Tibial nerve (tissue), 4 donors: ENCODE measurements around the gene DACT3. TPM values are rescaled to one million over a fixed set of nuclear protein-coding genes. Genes with fewer than 3 reads are reported as not detected.

Experiments
- DNase-seq, 2 donors: peaks; one replicate each; pipeline ENCODE4 v3.0.0-alpha.2; 2019; ENCODE audit warnings: low spot score in 2 of 2
- H3K27ac ChIP-seq, 4 donors: fragments of 200-600 bp; sonication (generic) in 3 of 4; one replicate each; pipeline ENCODE4 v1.5.1; 2017 to 2019; ENCODE audit warnings: mild to moderate bottlenecking in 1 of 4
- H3K27me3 ChIP-seq, 2 donors: fragments of 200-600 bp; sonication (generic) in 1 of 2; one replicate each; pipeline versions ENCODE4 v1.5.1 to v1.6.0; 2017 to 2019
- H3K36me3 ChIP-seq, 3 donors: fragments of 200-600 bp; sonication (generic); one replicate each; pipeline ENCODE4 v1.5.1; 2018 to 2019
- H3K4me1 ChIP-seq, 4 donors: fragments of 200-600 bp; sonication (generic) in 3 of 4; one replicate each; pipeline ENCODE4 v1.5.1; 2017 to 2019
- H3K4me3 ChIP-seq, 4 donors: fragments of 200-600 bp; sonication (generic) in 3 of 4; one replicate each; pipeline ENCODE4 v1.5.1; 2017 to 2019; ENCODE audit warnings: mild to moderate bottlenecking in 1 of 4, moderate library complexity in 1 of 4
- H3K9me3 ChIP-seq, 4 donors: fragments of 200-600 bp; sonication (generic) in 3 of 4; one replicate each; pipeline ENCODE4 v1.5.1; 2017 to 2019
- EP300 ChIP-seq, 2 donors: sonication (generic); formaldehyde crosslinking; IDR thresholded peaks; one replicate each; pipeline ENCODE4 v1.6.1; 2017; ENCODE audit warnings: antibody characterized with exemption in 2 of 2, mild to moderate bottlenecking in 1 of 2
- POLR2A ChIP-seq, 2 donors: fragments of 450-650 bp; IDR thresholded peaks; one replicate each; pipeline ENCODE4 v1.6.1; 2017; ENCODE audit warnings: antibody characterized with exemption in 2 of 2, mild to moderate bottlenecking in 2 of 2, moderate library complexity in 2 of 2
- WGBS, 2 donors: methylation state at CpG; one replicate each; pipeline ENCODE4 v1.1.5; 2018; 5-methylcytosine and 5-hydroxymethylcytosine counted together
- total RNA-seq, 4 donors: library from RNA; depleted of rRNA; stranded (reverse); fragments of >200 nt; gene quantifications; one replicate each; pipeline ENCODE4 v1.1.0, GENCODE V29; 2016
- TF ChIP-seq, protein P1 (sequence below), 5 experiments: fragments of 200-600 bp in 3 of 5; fragments of 450-650 bp in 2 of 5; sonication (generic) in 3 of 5; IDR thresholded peaks; one replicate each; pipeline ENCODE4 v1.5.1; 2016 to 2019; ENCODE audit warnings: antibody characterized with exemption in 5 of 5, mild to moderate bottlenecking in 3 of 5, moderate library complexity in 2 of 5

DACT3 gene
- total RNA-seq, 4 donors from 2014 or later = 7.1 to 11.7 (median 8.2) TPM

DNA sequence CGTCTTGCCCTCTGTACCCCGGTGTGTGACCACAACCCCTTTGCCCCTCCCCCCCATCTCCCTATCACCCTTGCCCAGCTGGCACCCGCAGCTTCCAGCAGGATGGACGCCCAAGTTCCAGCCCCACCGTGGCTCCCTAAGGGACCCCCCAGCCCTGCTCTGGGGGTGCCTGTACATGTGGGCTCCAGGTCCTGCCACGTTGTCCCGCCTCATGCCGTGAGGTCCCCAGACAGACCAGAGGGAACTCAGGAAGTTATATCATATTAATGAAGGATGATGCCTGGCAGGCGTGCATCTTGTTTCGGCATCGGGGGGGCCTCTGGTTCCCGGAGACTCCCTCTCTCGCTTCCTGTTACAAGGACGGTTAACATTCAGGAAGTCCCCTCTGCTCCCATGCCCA is 34.5 kb downstream of the DACT3 start:
- Histone ChIP-seq H3K36me3 (no peaks in the 10 kb centered on the region), H3K4me3 (no peak overlapping the region), H3K9me3 (no peaks in the 10 kb centered on the region), H3K27ac (peak overlapping the region in 2 of 4 donors; percentile 86 to 92), H3K4me1 (peaks cover 0 to 48% (median 29%) of the 10 kb centered on the region in 4 donors), H3K27me3 (no peaks in the 10 kb centered on the region)
- 66% methylated on average over 7 to 13 of the region's 14 CpGs for WGBS, 2 donors
- TF ChIP-seq, protein P1, sequence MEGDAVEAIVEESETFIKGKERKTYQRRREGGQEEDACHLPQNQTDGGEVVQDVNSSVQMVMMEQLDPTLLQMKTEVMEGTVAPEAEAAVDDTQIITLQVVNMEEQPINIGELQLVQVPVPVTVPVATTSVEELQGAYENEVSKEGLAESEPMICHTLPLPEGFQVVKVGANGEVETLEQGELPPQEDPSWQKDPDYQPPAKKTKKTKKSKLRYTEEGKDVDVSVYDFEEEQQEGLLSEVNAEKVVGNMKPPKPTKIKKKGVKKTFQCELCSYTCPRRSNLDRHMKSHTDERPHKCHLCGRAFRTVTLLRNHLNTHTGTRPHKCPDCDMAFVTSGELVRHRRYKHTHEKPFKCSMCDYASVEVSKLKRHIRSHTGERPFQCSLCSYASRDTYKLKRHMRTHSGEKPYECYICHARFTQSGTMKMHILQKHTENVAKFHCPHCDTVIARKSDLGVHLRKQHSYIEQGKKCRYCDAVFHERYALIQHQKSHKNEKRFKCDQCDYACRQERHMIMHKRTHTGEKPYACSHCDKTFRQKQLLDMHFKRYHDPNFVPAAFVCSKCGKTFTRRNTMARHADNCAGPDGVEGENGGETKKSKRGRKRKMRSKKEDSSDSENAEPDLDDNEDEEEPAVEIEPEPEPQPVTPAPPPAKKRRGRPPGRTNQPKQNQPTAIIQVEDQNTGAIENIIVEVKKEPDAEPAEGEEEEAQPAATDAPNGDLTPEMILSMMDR (IDR thresholded peaks at IDR 0.05) = no peak
- no peak for TF ChIP-seq EP300 (IDR thresholded peaks at IDR 0.05)
- no peak for TF ChIP-seq POLR2A (IDR thresholded peaks at IDR 0.05)
- no peak for DNase-seq

DNA sequence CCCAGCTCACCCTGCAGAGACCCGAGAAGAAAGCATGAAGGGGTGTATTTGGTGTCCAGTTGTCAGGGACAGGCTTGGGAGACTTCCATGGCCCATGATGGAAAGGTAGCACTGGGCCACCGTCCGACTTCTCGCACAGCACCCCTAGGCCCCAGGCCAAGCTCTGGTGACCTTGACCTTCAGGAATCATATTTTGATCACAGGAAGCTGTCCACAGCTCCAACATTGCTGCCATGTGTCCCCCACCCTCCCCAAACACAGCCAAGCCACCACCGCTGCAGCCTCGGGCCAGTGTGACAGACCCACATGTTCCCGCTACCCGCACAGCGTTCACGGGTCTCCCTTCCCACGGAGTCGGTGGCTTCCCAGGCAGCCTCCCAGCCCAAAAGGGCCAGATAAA is 35.3 kb downstream of the DACT3 start:
- H3K4me1 ChIP-seq = peaks cover 0 to 48% (median 36%) of the 10 kb centered on the region in 4 donors
- 80 to 81% methylated on average over 12 of the region's 12 CpGs for WGBS, 2 donors
- peak overlapping the region; percentile 41 to 92 (median 74) for H3K27ac ChIP-seq
- TF ChIP-seq, protein P1 (IDR thresholded peaks at IDR 0.05) = no peak
- TF ChIP-seq POLR2A (IDR thresholded peaks at IDR 0.05) = no peak
- no peak for TF ChIP-seq EP300 (IDR thresholded peaks at IDR 0.05)
- H3K9me3 ChIP-seq = no peaks in the 10 kb centered on the region
- H3K4me3 ChIP-seq = no peak overlapping the region
- no peaks in the 10 kb centered on the region for H3K36me3 ChIP-seq
- no peaks in the 10 kb centered on the region for H3K27me3 ChIP-seq
- no peak for DNase-seq

DNA sequence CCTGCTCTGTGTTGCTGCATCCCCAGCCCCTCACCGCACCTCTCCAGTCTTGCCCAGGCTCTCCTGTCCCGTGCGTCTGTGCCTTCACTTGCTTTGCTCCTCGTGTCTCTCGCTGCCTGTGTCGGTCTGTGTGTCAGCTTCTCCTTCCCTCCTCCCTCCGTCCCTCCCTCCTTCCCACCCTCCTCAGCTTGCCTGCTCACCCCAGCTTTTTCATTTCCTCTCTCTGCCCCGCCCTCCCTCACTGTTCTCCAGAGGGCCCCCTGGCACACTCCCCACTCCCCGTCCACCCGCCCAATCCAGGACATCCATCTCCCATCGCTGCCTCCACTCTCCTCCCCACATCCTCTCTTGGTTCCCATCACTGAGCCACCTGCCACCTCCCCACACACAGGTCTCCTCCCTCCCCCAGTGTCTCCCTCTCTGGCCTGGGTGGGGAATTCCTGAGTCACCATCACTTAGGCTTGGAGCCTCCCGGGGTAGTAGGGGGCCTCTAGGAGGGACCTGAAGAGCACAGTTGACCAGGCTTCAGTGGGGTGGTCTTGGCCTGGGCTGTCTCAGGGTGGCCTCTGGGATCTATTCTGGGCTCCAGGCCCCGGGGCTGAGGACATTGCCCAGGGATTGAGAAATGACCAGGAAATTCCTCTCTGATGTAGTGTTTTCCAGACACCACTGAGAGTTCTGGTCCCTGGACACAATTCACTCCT is 35.9 kb downstream of the DACT3 start, which contains the start of gene PTGIR:
TSS of gene PTGIR (minus strand) at position 132 of the 704 bp plus-strand sequence. CDS start 864 bp downstream, outside the sequence.
- H3K9me3 ChIP-seq = no peaks in the 10 kb centered on the region
- TF ChIP-seq, protein P1 (IDR thresholded peaks at IDR 0.05) = peak in 1 of 5 experiments; percentile 16
- no peak for TF ChIP-seq EP300 (IDR thresholded peaks at IDR 0.05)
- peaks cover 0 to 52% (median 42%) of the 10 kb centered on the region in 4 donors for H3K4me1 ChIP-seq
- WGBS, 2 donors = 17 to 23% methylated on average over 13 of the region's 13 CpGs
- DNase-seq = peak; percentile 57 to 74
- H3K27me3 ChIP-seq = no peaks in the 10 kb centered on the region
- H3K4me3 ChIP-seq = peak within 1 kb of the TSS in 1 of 4 donors; percentile 29
- no peaks in the 10 kb centered on the region for H3K36me3 ChIP-seq
- peak within 1 kb of the TSS; percentile 41 to 92 (median 74) for H3K27ac ChIP-seq

DNA sequence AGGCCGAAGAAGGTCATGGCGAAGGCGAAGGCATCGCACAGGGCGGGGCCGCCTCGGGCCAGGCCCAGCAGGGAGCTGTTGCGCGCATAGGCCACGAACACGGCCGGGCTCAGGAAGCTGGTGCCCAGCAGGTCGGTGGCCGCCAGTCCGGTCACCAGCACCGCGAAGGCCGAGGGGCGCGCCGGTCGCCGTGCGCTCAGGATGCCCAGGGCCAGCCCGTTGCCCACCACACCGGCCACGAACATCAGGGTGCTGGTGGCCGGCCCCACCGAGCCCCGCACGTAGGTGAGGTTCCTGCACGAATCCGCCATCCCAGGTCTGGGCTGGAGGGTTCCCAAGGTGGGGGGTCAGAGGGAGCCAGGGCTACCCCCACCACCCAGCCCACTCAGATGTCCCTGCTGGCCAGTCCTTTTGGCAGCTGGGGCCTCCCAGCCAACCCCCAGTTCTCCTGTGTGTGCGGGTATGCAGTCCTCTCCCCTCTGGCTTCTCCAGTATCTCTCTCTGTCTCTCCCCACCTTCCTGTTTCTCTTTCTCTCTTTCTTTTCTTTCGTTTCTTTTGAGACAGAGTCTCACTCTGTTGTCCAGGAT is 37.0 kb downstream of the DACT3 start:
- DNase-seq = no peak
- H3K27ac ChIP-seq = peak overlapping the region in 3 of 4 donors; percentile 62 to 92 (median 86)
- TF ChIP-seq EP300 (IDR thresholded peaks at IDR 0.05) = no peak
- TF ChIP-seq, protein P1 (IDR thresholded peaks at IDR 0.05) = no peak
- TF ChIP-seq POLR2A (IDR thresholded peaks at IDR 0.05) = no peak
- H3K9me3 ChIP-seq = no peaks in the 10 kb centered on the region
- no peaks in the 10 kb centered on the region for H3K27me3 ChIP-seq
- no peaks in the 10 kb centered on the region for H3K36me3 ChIP-seq
- peak overlapping the region in 1 of 4 donors; percentile 29 for H3K4me3 ChIP-seq
- H3K4me1 ChIP-seq = peaks cover 0 to 63% (median 52%) of the 10 kb centered on the region in 4 donors
- 92% methylated on average over 31 to 35 of the region's 35 CpGs for WGBS, 2 donors

DNA sequence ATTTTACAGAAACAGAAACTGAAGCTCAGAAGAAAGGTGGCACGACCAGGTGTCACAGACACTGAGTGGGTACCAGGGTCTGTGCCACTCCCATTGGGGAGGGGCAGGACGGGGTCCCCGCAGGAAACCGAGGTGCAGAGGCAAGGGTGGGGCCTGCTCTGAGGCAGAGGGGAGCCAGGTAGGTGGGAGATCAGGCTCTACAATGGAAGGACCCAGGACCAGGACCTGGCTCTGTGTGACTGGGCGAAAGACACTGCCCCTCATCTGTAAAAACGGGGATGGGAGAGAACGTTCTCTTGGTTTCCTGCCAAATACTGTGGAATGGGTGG is 38.9 kb downstream of the DACT3 start:
- Histone ChIP-seq H3K27me3 (no peaks in the 10 kb centered on the region), H3K4me3 (no peak overlapping the region), H3K9me3 (no peaks in the 10 kb centered on the region), H3K36me3 (no peaks in the 10 kb centered on the region), H3K27ac (peak overlapping the region in 1 of 4 donors; percentile 63), H3K4me1 (peaks cover 0 to 79% (median 63%) of the 10 kb centered on the region in 4 donors)
- WGBS, 2 donors = 64 to 72% methylated on average over 7 of the region's 7 CpGs
- DNase-seq = no peak
- TF ChIP-seq, protein P1 (IDR thresholded peaks at IDR 0.05) = no peak
- TF ChIP-seq POLR2A (IDR thresholded peaks at IDR 0.05) (no peak), EP300 (IDR thresholded peaks at IDR 0.05) (no peak)
